CD4-positive, alpha-beta T cell treated with Interleukin-1 beta for 1 hour (primary cell): ENCODE measurements around the gene FBLIM1.
"Not testable (repeated sequence)": the region's sequence is repeated elsewhere in the genome, so short reads cannot be mapped to it uniquely, and the experiment has no call there.

Source experiments
- DNase-seq, 2 donors: peaks; one replicate each; pipeline ENCODE4 v3.0.0-alpha.2; 2020 to 2022

Gene FBLIM1

GRCh38 chr1:15770313-15770962 lies 11.8 kb downstream of the FBLIM1 start:
- DNase-seq: no peak

DNA sequence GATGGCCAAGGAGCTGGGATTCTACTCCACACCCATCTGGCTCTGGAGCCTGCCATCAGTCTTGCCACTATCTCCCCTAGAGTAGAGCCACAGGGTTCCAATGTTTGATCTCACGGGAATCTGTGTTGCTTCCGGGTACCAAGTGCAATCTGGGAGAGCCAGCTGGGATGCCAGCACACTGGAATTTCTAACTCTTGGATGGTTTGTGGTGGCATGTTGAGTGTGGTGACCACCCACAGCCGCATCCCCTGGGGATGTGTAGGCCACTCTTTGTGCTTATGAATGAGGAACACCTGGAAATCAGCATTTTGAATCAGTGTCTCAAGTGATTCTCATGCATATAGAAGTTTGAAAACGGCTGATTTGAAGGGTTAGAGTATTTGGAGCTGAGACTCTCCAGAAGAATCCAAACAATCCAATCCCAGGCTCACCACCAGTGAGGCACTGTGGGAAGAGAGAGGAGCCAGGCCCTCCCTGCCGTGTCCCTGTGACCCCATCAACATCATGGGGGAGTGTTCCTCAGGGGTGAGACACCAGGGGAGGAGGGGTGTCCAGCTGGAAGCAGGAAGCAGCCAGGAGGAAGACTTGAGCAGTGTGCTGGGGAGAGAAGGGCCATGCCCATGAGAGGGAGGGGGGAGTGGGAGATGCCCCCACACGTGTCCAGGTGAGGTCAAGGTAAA lies 13.4 kb downstream of the FBLIM1 start:
- DNase-seq: no peak

DNA sequence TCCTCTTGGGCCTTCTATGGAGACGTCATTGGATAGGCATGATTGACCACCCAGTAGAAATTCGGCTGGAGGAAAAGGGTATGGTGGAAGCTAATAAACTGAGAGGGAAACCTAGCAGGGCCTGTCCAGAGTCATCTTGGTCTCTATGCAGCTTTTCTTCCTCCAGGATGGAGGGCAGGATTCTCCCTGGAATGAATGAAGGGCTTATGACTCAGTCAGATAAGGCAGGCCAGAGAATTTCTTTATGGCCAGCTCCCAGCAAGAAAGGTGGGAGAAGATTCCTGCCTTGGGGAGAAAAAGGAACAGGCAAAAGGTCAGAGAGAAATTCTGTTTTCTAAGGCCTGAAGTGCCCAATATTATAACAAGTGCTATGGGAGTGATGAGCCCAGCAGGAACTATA lies 17.1 kb downstream of the FBLIM1 start:
- DNase-seq: no peak

- no peak for DNase-seq
Observed at GRCh38 chr1:15777909-15778707, 19.5 kb downstream of the FBLIM1 start.

DNA sequence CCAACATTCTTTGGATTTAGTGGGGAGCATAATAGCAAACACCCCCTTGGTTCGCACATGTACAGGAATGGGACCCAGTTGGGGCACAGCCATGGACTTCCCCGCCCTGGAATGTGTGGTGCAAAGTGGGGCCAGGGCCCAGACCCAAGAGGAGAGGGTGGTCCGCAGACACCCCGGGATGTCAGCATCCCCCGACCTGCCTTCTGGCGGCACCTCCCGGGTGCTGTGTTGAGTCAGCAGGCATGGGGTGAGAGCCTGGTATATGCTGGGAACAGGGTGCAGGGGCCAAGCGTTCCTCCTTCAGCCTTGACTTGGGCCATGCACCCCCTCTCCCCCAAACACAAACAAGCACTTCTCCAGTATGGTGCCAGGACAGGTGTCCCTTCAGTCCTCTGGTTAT lies 27.1 kb downstream of the FBLIM1 start:
- DNase-seq: no peak

DNA sequence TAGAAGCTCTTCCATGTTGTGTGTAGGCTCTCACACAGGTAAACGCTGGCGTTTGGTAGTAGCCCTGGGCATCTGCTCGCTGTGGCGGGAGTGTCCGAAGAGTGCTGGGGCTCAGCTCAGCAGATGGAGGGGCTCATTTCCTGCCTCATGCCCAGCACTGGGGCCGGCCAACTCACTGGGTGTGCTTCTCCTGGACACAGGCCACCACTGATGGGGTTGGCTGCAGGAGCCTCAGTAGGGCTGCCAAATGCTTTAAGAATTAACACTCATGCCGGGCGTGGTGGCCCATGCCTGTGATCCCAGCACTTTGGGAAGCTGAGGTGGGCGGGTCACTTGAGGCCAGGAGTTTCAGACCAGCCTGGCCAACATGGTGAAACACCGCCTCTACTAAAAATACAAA lies 28.0 kb downstream of the FBLIM1 start:
- no peak for DNase-seq

DNA sequence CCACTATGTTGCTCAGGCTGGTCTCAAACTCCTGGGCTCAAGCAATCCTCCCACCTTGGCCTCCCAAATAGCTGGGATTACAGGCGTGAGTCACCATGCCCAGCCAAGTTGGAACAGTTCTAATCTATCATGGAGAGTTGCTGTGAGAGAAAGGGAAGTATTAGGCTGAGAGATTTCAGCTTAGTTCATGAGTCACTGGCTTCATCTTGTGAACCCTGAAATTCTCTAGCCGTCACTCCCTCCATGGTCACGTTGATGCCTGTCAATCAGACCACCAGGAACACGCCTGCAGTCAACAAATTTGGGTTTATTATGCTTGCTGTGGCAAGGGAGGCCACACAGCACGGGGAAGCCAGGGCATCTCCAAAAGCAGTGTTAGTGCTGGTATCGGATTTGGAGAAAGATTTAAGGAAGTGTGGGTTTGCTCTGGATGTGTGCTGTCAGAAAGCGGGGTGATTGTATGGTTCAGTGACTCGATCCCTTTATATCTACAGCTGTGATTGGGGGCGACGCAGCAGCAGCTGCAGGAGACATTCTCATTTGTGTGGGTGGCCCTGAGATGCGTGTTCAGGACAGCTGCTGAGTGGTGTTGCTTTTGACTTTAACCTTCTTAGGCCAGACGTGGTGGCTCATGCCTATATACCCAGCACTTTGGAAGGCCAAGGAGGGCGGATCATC lies 30.2 kb downstream of the FBLIM1 start:
- DNase-seq: peak in 1 of 2 donors; percentile 6

- no peak for DNase-seq
Observed at GRCh38 chr1:15796086-15796462, 37.5 kb downstream of the FBLIM1 start.

DNA sequence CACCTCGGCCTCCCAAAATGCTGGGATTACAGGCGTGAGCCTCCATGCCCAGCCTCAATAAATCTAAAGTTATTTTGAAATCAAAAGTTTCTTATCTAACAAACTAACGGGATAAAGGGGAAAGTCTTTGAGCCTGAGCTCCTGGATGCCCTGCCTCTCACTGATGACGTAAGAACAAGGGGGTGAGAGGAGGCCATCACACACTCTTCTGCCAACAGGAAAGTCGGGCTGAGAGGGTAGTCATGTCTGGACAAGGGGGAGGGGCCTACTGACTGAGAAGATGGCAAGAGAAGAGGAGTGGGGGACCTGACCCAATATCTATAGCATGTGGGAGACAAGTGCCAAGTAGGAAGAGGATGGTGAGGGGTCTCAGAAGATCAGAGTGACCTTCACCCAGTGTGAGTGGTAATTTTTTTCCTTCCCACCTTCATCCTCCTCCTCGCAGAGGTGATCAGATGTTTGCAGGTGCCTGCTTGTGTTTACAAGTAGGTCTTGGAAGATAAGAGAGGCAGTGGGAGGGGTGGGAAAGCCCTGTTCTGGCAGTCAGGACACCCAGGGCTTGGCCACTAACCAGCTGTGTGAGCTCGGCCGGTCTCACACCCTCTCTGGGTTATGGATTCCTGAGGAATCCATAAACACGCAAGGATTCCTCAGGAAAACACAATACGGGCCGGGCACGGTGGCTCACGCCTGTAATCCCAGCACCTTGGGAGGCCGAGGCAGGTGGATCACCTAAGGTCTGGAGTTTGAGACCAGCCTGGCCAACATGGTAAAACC lies 39.2 kb downstream of the FBLIM1 start:
- DNase-seq: no peak

DNA sequence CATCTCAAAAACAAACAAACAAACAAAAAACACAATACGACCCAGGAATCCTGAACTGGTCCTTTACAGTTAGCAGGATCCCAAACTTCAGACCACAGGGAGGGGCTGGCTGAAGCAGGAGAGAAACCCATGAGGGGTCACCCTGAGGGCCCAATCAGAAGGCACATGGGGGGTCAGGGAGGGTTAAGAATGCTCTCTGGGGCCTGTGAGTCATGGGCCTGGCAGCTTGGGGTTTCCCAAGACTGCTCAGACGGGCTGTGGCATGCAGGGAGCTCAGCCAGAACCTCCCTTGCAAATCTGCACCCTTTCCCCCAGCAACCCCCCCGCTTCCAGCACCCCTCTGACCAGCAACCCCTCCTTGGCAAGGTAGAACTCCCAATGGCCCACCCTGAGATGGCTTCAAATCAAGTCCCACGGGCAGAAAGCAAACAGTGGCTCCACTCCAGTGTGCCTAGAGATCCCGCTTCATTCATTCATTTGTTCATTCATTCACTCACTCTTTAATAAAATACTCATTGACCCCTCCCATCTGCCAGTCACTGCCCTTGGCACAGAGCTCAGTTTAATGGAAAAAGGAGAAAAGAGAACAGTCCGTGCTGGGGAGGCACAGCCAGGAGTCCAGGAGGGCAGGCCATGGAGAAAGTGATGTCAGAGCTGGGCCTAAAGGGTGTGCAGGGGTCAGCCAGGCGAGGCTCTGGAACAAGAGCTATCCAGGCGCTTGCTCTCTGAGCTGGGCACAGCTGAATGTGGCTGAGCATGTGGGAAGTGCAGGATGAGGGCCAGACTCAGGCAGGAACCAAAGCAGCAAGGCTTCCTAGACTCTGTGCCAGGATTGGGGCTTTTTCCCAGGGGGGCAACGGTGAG lies 40.6 kb downstream of the FBLIM1 start:
- DNase-seq: no peak

- DNase-seq: no peak
Observed at GRCh38 chr1:15799928-15800835, 41.6 kb downstream of the FBLIM1 start.

GRCh38 chr1:15802234-15802965 lies 43.8 kb downstream of the FBLIM1 start:
- no peak for DNase-seq

DNA sequence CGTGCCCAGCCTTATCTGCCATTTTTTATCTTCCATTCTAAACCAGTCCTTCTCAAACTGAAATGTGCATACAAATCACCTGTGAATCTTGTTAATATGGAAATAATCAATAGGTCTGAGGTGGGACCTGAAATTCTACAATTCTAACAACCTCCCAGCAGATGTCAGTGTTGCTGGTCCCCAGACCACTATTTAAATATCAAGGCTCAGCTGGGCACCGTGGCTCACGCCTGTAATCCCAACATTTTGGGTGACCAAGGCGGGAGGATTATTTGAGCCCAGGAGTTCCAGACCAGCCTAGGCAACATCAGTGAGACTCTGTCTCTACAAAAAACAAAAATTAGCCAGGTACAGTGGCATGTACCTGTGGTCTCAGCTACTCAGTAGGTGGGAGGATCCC lies 44.8 kb downstream of the FBLIM1 start:
- peak; percentile 13 to 30 for DNase-seq

DNA sequence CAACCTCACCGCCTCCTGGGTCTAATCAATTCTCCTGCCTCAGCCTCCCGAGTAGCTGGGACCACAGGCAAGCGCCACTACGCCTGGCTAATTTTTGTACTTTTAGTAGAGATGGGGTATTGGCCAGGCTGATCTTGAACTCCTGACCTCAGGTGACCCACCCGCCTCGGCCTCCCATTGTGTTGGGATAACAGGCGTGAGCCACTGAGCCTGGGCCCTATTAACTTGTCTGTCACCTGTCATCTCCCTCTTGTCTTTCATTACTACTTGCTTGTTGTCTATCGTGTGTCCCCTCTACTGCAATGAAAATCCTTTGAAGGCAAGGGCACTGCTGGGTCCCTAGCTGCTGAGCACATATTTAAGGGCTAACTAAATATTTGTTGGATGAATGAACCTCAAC lies 45.5 kb downstream of the FBLIM1 start:
- DNase-seq: no peak

DNA sequence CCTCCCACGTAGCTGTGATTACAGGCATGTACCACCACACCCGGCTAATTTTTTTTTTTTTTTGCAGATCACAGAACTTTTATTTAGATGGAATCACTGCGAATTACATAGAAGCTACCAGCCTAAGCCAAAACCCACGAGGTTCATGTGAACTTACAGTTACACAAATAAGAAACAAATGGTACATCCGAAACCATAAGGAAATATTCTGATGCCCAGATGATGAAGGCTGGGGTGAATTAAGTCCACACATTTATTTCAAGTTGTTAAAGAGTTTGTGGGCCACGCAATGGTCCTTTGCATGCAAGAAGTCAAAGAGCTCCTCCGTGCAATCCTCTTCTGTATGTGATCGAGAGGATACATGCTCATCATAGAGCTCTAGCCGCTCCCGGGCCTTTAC lies 48.5 kb downstream of the FBLIM1 start:
- no peak for DNase-seq

GRCh38 chr1:15807549-15807948 lies 49.0 kb downstream of the FBLIM1 start, which contains the start of gene UQCRHL:
Gene UQCRHL, minus strand, starts transcription at chr1:15807649. Its CDS starts 0 bp downstream, at chr1:15807649.
- DNase-seq: not testable (repeated sequence)

DNA sequence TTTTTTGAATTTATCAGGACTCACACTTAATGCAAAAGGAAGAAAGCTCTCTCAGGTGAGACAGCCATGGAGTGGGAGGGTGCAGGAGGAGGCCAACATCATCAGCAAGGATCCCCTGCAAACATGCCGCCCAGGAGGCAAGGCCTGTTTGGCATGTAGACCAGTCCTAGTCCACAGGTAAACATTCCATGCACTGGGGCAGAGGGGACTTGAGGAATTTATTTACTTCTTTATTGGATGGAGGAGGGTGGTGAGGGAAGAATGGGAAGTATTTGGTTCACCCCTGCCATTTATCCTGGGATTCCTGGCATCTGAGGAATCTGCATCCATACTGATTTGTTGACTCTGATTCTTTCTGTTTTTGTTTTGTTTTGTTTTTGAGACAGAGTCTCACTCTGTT lies 50.4 kb downstream of the FBLIM1 start:
- DNase-seq: no peak

GRCh38 chr1:15810073-15810472 lies 51.5 kb downstream of the FBLIM1 start:
- no peak for DNase-seq

DNA sequence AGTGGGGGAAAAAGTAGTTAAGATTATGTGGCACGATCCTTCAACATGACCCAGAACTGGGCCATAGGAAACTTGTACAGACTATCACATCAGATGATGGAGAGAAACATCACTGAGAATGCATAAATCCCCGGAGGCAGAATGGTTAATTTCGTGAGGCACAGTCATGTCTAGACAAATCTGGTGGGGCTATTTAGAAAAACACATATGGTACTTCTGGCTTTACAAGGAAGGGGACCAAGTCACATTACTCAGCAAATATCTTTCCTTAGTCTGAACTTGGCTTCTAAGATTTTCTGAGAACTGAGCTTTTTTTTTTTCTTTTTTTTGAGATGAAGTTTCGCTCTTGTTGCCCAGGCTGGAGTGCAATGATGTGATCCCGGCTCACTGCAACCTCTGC lies 58.1 kb downstream of the FBLIM1 start:
- no peak for DNase-seq

GRCh38 chr1:15820478-15820877 lies 61.9 kb downstream of the FBLIM1 start:
- no peak for DNase-seq
